Adipocyte (in vitro differentiated cells): ENCODE results near the gene EGFR.

ENCODE experiments used
- DNase-seq: peaks from one replicate; pipeline ENCODE4 v3.0.0-alpha.2; 2015; ENCODE audit warnings: low read depth
- H3K27me3 ChIP-seq: replicated peaks from 2 replicates; pipeline ENCODE4 v1.7.0; 2013; ENCODE audit warnings: mild to moderate bottlenecking, low read length, moderate library complexity; ENCODE audit not compliant: control insufficient read depth, insufficient read depth
- H3K36me3 ChIP-seq: 2 replicates; pipeline ENCODE4 v1.7.0; 2013; ENCODE audit warnings: low read length, mild to moderate bottlenecking, moderate library complexity; ENCODE audit not compliant: control insufficient read depth, insufficient read depth, severe bottlenecking
- H3K4me1 ChIP-seq: 2 replicates; pipeline ENCODE4 v1.7.0; 2013; ENCODE audit warnings: mild to moderate bottlenecking, low read length, moderate library complexity; ENCODE audit not compliant: control insufficient read depth, insufficient read depth
- H3K4me3 ChIP-seq: 2 replicates; pipeline ENCODE4 v1.7.0; 2013; ENCODE audit warnings: mild to moderate bottlenecking, low read length, moderate library complexity
- H3K9ac ChIP-seq: 2 replicates; pipeline ENCODE4 v1.7.0; 2013; ENCODE audit warnings: mild to moderate bottlenecking, low read length, moderate library complexity
- H3K9me3 ChIP-seq: 2 replicates; pipeline ENCODE4 v1.7.0; 2013; ENCODE audit warnings: mild to moderate bottlenecking, low read length, moderate library complexity; ENCODE audit not compliant: control insufficient read depth

Gene EGFR

DNA sequence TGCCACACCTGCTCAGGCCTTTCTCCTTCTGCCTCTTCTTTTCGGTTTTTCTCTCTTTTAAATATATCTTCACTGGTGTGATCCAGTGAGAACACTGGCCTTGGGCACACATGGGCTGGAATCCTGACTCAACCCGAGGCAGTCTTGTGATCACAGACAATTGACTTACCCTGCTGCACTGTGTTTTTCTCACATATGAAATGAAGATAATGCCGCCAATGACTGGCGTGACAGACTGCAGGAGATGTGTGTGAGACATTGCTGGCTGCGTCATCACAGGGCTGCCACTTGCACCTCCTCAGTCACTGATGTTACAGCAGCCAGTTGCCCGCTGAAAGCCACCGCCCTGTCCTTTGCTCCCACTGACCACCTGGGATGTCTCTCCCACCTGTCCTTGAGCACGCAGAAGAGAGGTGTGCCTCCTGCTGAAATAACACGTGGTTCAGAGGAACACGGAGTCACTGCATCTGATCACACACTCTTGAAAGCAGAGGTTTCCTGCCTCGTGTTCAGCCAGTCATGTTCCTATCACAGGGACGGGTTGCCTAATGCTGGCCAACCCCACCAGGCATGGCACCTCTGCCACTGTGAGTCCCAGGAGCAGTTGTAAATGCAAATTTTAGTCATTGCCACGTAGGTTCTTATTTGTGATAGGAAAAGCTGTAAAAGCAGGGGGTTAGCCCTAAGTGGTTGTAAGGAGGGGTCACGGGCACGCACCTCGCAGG lies 221.8 kb downstream of the EGFR start:
- no peak for DNase-seq
- no peak overlapping the region for H3K4me3 ChIP-seq
- no peaks in the 10 kb centered on the region for H3K9me3 ChIP-seq
- no peaks in the 10 kb centered on the region for H3K36me3 ChIP-seq
- H3K4me1 ChIP-seq = peaks cover 9% of the 10 kb centered on the region
- peaks cover 9% of the 10 kb centered on the region for H3K27me3 ChIP-seq
- no peak overlapping the region for H3K9ac ChIP-seq

DNA sequence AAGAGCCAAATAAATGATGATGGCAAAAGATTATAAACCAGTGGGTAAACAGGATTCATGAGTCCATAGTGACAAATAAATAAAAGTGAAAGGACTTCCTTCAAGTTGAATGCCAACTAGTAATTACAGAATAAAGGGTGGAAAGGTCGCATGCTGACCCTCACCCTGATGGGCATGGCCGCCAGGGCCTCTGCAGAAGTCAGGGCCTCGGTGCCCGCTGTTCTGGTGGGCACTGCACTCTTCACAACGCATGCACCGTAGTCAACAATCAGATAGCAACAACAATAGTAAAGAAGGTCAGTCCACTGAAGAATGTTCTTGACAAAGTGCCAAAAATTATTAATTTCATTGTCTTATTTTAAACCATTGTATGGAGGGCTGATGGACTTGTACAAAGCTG lies 223.1 kb downstream of the EGFR start:
- no peak overlapping the region for H3K4me3 ChIP-seq
- DNase-seq = no peak
- H3K36me3 ChIP-seq = no peaks in the 10 kb centered on the region
- H3K4me1 ChIP-seq = peaks cover 23% of the 10 kb centered on the region
- H3K27me3 ChIP-seq = peaks cover 9% of the 10 kb centered on the region
- no peak overlapping the region for H3K9ac ChIP-seq
- no peaks in the 10 kb centered on the region for H3K9me3 ChIP-seq

DNA sequence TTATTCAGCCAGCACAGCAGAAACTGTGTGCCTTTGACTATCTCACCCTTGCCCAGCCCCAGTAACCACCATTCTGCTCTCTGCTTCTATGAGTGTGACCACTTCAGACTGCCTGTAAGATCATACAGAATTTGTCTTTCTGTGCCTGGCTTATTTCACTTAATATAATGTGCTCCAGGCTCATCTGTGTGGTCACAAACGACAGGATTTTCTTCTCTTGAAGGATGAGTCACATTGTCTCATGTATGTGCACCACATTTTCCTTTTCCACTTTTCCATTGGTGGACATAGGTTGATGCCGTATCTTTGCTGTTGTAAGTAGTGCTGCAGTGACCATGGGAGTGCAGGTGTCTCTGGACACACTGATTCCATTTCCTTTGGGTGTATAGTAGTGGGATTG lies 223.8 kb downstream of the EGFR start:
- Histone ChIP-seq H3K4me1 (peaks cover 29% of the 10 kb centered on the region), H3K9me3 (no peaks in the 10 kb centered on the region), H3K27me3 (peaks cover 6% of the 10 kb centered on the region), H3K9ac (no peak overlapping the region), H3K4me3 (no peak overlapping the region), H3K36me3 (no peaks in the 10 kb centered on the region)
- DNase-seq = no peak

DNA sequence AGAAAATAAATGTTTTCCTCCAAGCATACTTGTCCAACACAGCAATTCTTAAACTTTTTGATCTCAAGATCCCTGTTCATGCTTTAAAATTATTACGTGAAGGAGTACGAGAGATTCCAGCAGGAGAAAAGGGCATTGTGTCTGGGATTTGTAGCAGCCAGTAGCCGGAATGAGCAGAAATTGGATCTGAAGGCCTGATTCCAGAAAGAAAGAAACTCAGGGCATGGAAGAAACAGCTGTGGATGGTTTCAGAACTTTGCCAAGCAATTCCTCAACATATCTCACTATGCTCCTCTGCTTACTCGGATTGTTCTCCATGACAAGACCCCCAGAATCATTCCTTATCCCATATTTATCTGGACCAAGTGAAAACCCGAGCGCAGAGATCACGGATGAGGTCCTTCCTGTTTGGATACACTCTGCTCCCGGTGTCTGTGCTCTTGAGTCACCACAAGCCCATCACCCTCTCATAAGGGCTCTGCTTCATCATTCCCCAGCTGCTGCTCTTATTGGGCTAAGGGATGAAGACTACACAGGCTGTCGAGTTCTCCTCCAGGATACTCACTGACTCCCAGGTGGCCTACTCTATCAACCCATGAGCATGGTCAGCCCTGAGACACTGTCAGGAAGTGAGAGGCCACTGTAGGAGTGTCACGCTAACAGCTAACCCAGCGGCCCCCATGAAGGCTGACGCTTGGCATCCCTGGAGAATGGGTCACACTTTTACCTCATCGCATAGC lies 225.4 kb downstream of the EGFR start:
- Histone ChIP-seq H3K4me3 (no peak overlapping the region), H3K36me3 (no peaks in the 10 kb centered on the region), H3K27me3 (no peaks in the 10 kb centered on the region), H3K9me3 (no peaks in the 10 kb centered on the region), H3K4me1 (peaks cover 33% of the 10 kb centered on the region), H3K9ac (no peak overlapping the region)
- DNase-seq = no peak

DNA sequence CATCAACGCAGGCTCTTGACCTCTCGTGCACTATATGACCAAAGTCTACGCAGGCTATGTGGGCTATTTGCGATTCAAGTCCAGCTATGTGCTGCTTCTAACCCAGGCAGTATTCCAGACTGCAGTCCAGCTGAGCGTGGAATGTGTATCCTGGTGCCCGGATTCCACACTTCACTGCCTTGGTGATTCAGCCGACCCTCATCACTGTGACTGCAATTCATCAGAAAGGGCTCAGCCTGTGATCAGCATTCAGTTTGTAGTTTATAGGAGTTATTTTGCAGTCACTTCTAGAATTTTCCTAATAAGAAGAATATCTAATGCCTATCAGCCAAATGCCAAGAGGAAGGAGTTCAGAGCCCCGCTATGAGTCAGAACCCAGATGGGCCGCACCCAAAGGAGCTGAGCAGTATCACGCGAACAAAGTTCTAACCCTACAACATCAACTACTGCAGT lies 226.5 kb downstream of the EGFR start:
- Histone ChIP-seq H3K4me1 (peaks cover 33% of the 10 kb centered on the region), H3K9ac (no peak overlapping the region), H3K9me3 (no peaks in the 10 kb centered on the region), H3K4me3 (no peak overlapping the region), H3K36me3 (no peaks in the 10 kb centered on the region), H3K27me3 (no peaks in the 10 kb centered on the region)
- DNase-seq = peak; percentile 70

DNA sequence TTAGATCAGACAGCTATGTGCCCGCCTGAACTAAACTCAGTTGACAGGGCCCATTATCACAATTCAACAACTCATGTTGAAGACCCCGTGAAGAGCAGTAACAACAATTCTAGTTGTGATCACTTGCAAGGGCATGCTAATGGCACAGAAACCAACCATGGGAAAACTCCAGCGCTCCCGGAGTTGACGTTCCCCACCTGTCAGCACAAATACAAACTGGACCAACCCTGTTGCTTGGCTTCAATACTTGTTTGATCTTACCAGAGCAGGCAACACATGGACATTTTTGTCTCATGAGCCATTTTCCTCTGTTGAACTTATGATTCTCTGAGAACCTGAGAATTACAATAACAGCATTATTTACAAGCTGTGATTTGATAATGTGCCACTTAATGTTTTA lies 227.4 kb downstream of the EGFR start:
- Histone ChIP-seq H3K4me1 (peaks cover 33% of the 10 kb centered on the region), H3K27me3 (no peaks in the 10 kb centered on the region), H3K36me3 (no peaks in the 10 kb centered on the region), H3K9me3 (no peaks in the 10 kb centered on the region), H3K9ac (no peak overlapping the region), H3K4me3 (no peak overlapping the region)
- no peak for DNase-seq

DNA sequence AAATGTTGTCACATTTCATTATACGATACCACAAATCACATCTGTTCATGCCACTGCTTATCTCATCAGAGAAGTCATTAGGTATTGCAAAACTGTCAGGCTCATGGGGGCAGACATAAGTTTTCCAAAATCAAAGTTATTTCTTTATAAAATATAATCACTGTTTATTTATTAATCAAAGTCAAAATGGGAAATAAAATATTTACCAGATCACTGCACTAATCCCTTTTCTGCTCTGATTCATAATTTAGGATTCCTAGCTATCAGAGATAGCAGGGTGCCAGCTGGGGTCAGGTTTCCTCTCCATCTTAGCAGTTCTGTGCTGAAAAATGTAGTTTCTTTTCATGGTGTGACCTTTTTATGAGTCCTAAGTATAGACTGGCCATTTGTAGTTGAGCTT lies 228.6 kb downstream of the EGFR start:
- no peaks in the 10 kb centered on the region for H3K9me3 ChIP-seq
- no peaks in the 10 kb centered on the region for H3K27me3 ChIP-seq
- DNase-seq = peak; percentile 49
- peak overlapping the region; percentile 3 for H3K4me3 ChIP-seq
- H3K4me1 ChIP-seq = peaks cover 33% of the 10 kb centered on the region
- no peak overlapping the region for H3K9ac ChIP-seq
- no peaks in the 10 kb centered on the region for H3K36me3 ChIP-seq

DNA sequence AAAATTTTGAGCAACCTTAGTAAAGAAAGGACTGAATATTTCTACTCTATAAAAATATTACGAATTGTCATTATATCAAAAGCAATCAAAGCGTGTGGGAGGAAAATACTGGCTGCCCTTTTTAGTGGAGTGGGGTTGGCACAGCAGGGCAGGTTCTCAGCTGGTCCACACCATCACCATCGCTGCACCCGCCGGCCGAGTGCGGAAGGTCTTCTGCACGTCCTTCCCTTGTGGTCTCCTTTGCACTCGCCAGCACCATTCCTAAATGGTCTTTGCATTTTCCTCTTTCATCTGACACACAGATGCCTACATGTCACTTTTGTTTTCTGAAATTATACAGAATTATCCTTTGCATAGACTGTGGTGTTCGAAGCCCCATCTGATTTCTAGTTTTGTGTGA lies 229.7 kb downstream of the EGFR start:
- H3K9ac ChIP-seq = no peak overlapping the region
- H3K9me3 ChIP-seq = no peaks in the 10 kb centered on the region
- H3K36me3 ChIP-seq = no peaks in the 10 kb centered on the region
- H3K4me1 ChIP-seq = peaks cover 33% of the 10 kb centered on the region
- H3K27me3 ChIP-seq = no peaks in the 10 kb centered on the region
- no peak for DNase-seq
- no peak overlapping the region for H3K4me3 ChIP-seq

DNA sequence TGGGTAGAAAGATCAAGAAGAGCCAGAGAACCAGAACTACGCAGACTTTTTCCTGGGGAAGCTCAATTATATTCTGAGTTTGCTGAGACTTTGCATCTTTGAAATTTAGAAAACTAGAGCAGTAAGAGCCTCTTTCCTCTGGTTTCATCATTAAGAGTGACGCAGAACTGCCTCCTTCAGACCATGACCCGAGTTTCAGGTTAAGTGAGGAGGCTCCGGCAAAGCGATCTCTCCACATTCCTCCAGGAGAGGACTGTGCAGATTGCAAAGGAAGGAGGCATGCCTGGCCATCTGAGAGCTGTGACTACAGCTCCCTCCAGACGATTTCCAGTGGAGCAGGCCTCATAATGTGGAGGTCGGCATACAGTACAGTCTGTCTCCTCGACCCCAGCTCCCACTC lies 230.5 kb downstream of the EGFR start:
- DNase-seq = no peak
- H3K4me1 ChIP-seq = peaks cover 33% of the 10 kb centered on the region
- no peaks in the 10 kb centered on the region for H3K9me3 ChIP-seq
- no peak overlapping the region for H3K9ac ChIP-seq
- H3K27me3 ChIP-seq = no peaks in the 10 kb centered on the region
- no peaks in the 10 kb centered on the region for H3K36me3 ChIP-seq
- H3K4me3 ChIP-seq = no peak overlapping the region

DNA sequence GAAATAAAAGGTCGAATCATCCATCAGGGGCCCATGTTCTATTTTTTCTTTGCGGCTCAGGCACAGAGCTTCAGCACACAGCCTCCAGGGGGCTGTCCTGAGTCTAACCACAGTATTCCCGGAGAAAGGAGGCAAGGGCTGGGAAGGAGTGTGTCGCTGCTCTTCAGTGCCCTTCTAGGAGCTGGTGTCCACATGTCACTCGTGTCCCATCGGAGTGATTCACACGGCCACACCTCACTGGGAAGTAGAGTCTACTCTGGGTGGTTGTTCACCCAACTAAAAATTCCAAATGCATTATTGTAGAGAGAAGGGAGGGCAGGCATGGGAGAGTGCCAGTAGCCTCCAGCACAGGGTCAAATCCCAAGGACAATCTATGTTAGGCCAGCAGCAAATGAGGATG lies 231.5 kb downstream of the EGFR start:
- Histone ChIP-seq H3K9me3 (no peaks in the 10 kb centered on the region), H3K9ac (no peak overlapping the region), H3K4me1 (peaks cover 26% of the 10 kb centered on the region), H3K27me3 (no peaks in the 10 kb centered on the region), H3K4me3 (no peak overlapping the region), H3K36me3 (no peaks in the 10 kb centered on the region)
- DNase-seq = no peak

DNA sequence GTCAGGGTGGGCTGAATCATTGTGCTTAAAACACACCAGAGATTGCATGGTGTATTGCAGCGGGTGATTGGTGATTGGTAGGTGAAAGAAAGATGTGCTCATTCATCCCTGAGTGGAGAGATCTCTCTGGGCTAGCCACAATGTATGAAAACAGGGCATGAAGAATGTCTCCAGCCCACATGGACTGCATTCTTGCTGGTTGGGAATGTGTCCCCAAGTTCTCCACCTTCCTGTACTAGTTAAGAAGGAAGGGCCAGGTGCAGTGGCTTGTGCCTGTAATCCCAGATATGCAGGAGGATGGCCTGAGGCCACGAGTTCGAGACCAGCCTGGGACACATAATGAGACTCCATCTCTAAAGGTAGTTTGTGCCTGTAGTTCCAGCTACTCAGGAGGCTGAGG lies 232.5 kb downstream of the EGFR start:
- Histone ChIP-seq H3K27me3 (no peaks in the 10 kb centered on the region), H3K36me3 (no peaks in the 10 kb centered on the region), H3K9me3 (no peaks in the 10 kb centered on the region), H3K9ac (no peak overlapping the region), H3K4me1 (peaks cover 16% of the 10 kb centered on the region), H3K4me3 (no peak overlapping the region)
- DNase-seq = no peak
